ENCODE results near the gene CASQ2.

Gene CASQ2

GRCh38 chr1:115762779-115763178 is 5.7 kb downstream of the CASQ2 start:
- FAIRE-seq: no peak
- TF ChIP-seq POLR2AphosphoS5 (IDR thresholded peaks at IDR 0.05; ENCODE audit: low read depth, low read length): no peak
- no peak for TF ChIP-seq POLR2A (IDR thresholded peaks at IDR 0.05; ENCODE audit: low read depth, low read length)
- TF ChIP-seq SPI1 (IDR thresholded peaks at IDR 0.05; ENCODE audit: low read depth, low read length): no peak
- TF ChIP-seq PAX5 (IDR thresholded peaks at IDR 0.05; ENCODE audit: insufficient read depth, low read length, severe bottlenecking): no peak
- no peak for TF ChIP-seq POU2F2 (IDR thresholded peaks at IDR 0.05; ENCODE audit: low read depth, low read length)
- TF ChIP-seq TAF1 (IDR thresholded peaks at IDR 0.05; ENCODE audit: low read depth, low read length): no peak

GRCh38 chr1:115761601-115762302 is 6.8 kb downstream of the CASQ2 start:
- DNase-seq (ENCODE audit: insufficient read length, low spot score) (no peak), FAIRE-seq (no peak)
- no peak for TF ChIP-seq TAF1 (IDR thresholded peaks at IDR 0.05; ENCODE audit: low read depth, low read length)
- no peak for TF ChIP-seq SPI1 (IDR thresholded peaks at IDR 0.05; ENCODE audit: low read depth, low read length)
- no peak for TF ChIP-seq POLR2AphosphoS5 (IDR thresholded peaks at IDR 0.05; ENCODE audit: low read depth, low read length)
- TF ChIP-seq POLR2A (IDR thresholded peaks at IDR 0.05; ENCODE audit: low read depth, low read length): no peak
- no peak for TF ChIP-seq POU2F2 (IDR thresholded peaks at IDR 0.05; ENCODE audit: low read depth, low read length)
- no peak for TF ChIP-seq PAX5 (IDR thresholded peaks at IDR 0.05; ENCODE audit: insufficient read depth, low read length, severe bottlenecking)

More at GRCh38 chr1:115762779-115763178, 5.7 kb downstream of the CASQ2 start:
- DNase-seq (ENCODE audit: insufficient read length, low spot score): no peak

- TF ChIP-seq POLR2A (IDR thresholded peaks at IDR 0.05; ENCODE audit: low read depth, low read length): no peak
- no peak for TF ChIP-seq POU2F2 (IDR thresholded peaks at IDR 0.05; ENCODE audit: low read depth, low read length)
- no peak for TF ChIP-seq POLR2AphosphoS5 (IDR thresholded peaks at IDR 0.05; ENCODE audit: low read depth, low read length)
- no peak for TF ChIP-seq TAF1 (IDR thresholded peaks at IDR 0.05; ENCODE audit: low read depth, low read length)
- TF ChIP-seq PAX5 (IDR thresholded peaks at IDR 0.05; ENCODE audit: insufficient read depth, low read length, severe bottlenecking): no peak
- TF ChIP-seq SPI1 (IDR thresholded peaks at IDR 0.05; ENCODE audit: low read depth, low read length): no peak
- FAIRE-seq (no peak), DNase-seq (ENCODE audit: insufficient read length, low spot score) (no peak)
These were observed 10.7 kb downstream of the CASQ2 start for GRCh38 chr1:115757856-115758255.

- DNase-seq (ENCODE audit: insufficient read length, low spot score): no peak
- TF ChIP-seq TAF1 (IDR thresholded peaks at IDR 0.05; ENCODE audit: low read depth, low read length): no peak
- no peak for FAIRE-seq
These were observed 11.2 kb downstream of the CASQ2 start for GRCh38 chr1:115757326-115757725.

- FAIRE-seq: no peak
- no peak for TF ChIP-seq SPI1 (IDR thresholded peaks at IDR 0.05; ENCODE audit: low read depth, low read length)
- TF ChIP-seq PAX5 (IDR thresholded peaks at IDR 0.05; ENCODE audit: insufficient read depth, low read length, severe bottlenecking): no peak
- TF ChIP-seq TAF1 (IDR thresholded peaks at IDR 0.05; ENCODE audit: low read depth, low read length): no peak
- no peak for TF ChIP-seq POLR2AphosphoS5 (IDR thresholded peaks at IDR 0.05; ENCODE audit: low read depth, low read length)
- no peak for TF ChIP-seq POLR2A (IDR thresholded peaks at IDR 0.05; ENCODE audit: low read depth, low read length)
- TF ChIP-seq POU2F2 (IDR thresholded peaks at IDR 0.05; ENCODE audit: low read depth, low read length): no peak
- DNase-seq (ENCODE audit: insufficient read length, low spot score): no peak
These were observed 12.8 kb downstream of the CASQ2 start for GRCh38 chr1:115755456-115756370.

GRCh38 chr1:115753830-115754229 is 14.7 kb downstream of the CASQ2 start:
- TF ChIP-seq SPI1 (IDR thresholded peaks at IDR 0.05; ENCODE audit: low read depth, low read length) (no peak), PAX5 (IDR thresholded peaks at IDR 0.05; ENCODE audit: insufficient read depth, low read length, severe bottlenecking) (no peak), POLR2A (IDR thresholded peaks at IDR 0.05; ENCODE audit: low read depth, low read length) (no peak), POLR2AphosphoS5 (IDR thresholded peaks at IDR 0.05; ENCODE audit: low read depth, low read length) (no peak), TAF1 (IDR thresholded peaks at IDR 0.05; ENCODE audit: low read depth, low read length) (no peak), POU2F2 (IDR thresholded peaks at IDR 0.05; ENCODE audit: low read depth, low read length) (no peak)
- no peak for DNase-seq (ENCODE audit: insufficient read length, low spot score)
- no peak for FAIRE-seq

- DNase-seq (ENCODE audit: insufficient read length, low spot score): no peak
- TF ChIP-seq TAF1 (IDR thresholded peaks at IDR 0.05; ENCODE audit: low read depth, low read length): no peak
- TF ChIP-seq POU2F2 (IDR thresholded peaks at IDR 0.05; ENCODE audit: low read depth, low read length): no peak
- no peak for TF ChIP-seq POLR2AphosphoS5 (IDR thresholded peaks at IDR 0.05; ENCODE audit: low read depth, low read length)
- TF ChIP-seq PAX5 (IDR thresholded peaks at IDR 0.05; ENCODE audit: insufficient read depth, low read length, severe bottlenecking): no peak
- TF ChIP-seq POLR2A (IDR thresholded peaks at IDR 0.05; ENCODE audit: low read depth, low read length): no peak
- TF ChIP-seq SPI1 (IDR thresholded peaks at IDR 0.05; ENCODE audit: low read depth, low read length): no peak
- FAIRE-seq: no peak
These were observed 15.2 kb downstream of the CASQ2 start for GRCh38 chr1:115753361-115753760.

GRCh38 chr1:115748401-115749150 is 19.9 kb downstream of the CASQ2 start:
- FAIRE-seq (no peak), DNase-seq (ENCODE audit: insufficient read length, low spot score) (no peak)
- TF ChIP-seq SPI1 (IDR thresholded peaks at IDR 0.05; ENCODE audit: low read depth, low read length) (no peak), POU2F2 (IDR thresholded peaks at IDR 0.05; ENCODE audit: low read depth, low read length) (no peak), TAF1 (IDR thresholded peaks at IDR 0.05; ENCODE audit: low read depth, low read length) (no peak), PAX5 (IDR thresholded peaks at IDR 0.05; ENCODE audit: insufficient read depth, low read length, severe bottlenecking) (no peak), POLR2AphosphoS5 (IDR thresholded peaks at IDR 0.05; ENCODE audit: low read depth, low read length) (no peak)
